ENCODE data around the gene MMP28.

GRCh38 chr17:35735036-35735805 lies 60.2 kb downstream of the MMP28 start:
- no peak for TF ChIP-seq CTCF (IDR thresholded peaks at IDR 0.05)
- TF ChIP-seq POLR2A (IDR thresholded peaks at IDR 0.05; ENCODE audit: low read depth), result no peak
- TF ChIP-seq POLR2AphosphoS5 (IDR thresholded peaks at IDR 0.05), result no peak
